Lower leg skin (tissue), 4 donors: ENCODE results near the gene LTC4S. TPM values are rescaled to one million over a fixed set of nuclear protein-coding genes. Genes with fewer than 3 reads are reported as not detected.
A peak's percentile ranks its signal among the peaks of the same experiment; 100 is the strongest.

ENCODE experiments used
- DNase-seq, 2 donors: peaks; one replicate each; pipeline ENCODE4 v3.0.0-alpha.2; 2019; ENCODE audit warnings: low spot score in 2 of 2
- H3K4me3 ChIP-seq: fragments of 200-600 bp; sonication (generic); 2 replicates; pipeline ENCODE4 v1.5.1; 2017; ENCODE audit warnings: mild to moderate bottlenecking, low read depth; ENCODE audit not compliant: poor library complexity, severe bottlenecking
- CTCF ChIP-seq, 3 donors: fragments of 450-650 bp; IDR thresholded peaks; one replicate each; pipeline ENCODE4 v1.5.1; 2016; ENCODE audit warnings: antibody characterized with exemption in 3 of 3, mild to moderate bottlenecking in 3 of 3, moderate library complexity in 2 of 3
- POLR2A ChIP-seq, 2 donors: fragments of 450-650 bp; IDR thresholded peaks; one replicate each; pipeline ENCODE4 v1.6.1; 2016 to 2017; ENCODE audit warnings: antibody characterized with exemption in 2 of 2, mild to moderate bottlenecking in 1 of 2, moderate library complexity in 1 of 2
- WGBS, 2 donors: methylation state at CpG; one replicate each; pipeline ENCODE4 v1.1.5; 2018; 5-methylcytosine and 5-hydroxymethylcytosine counted together
- intact Hi-C: fragments of 100-400 bp; cut with DNase I; formaldehyde crosslinking; loops from one replicate; pipeline ENCODE4 v1.15.0; 2023; ENCODE audit warnings: low total_unique reads
- total RNA-seq, 4 donors: library from RNA; depleted of rRNA; stranded (reverse); fragments of >200 nt; gene quantifications; one replicate each; pipeline ENCODE4 v1.1.0, GENCODE V29; 2016

Gene LTC4S
- total RNA-seq, 4 donors from 2014 or later, result 3.5 to 14.8 (median 9.6) TPM

- peak overlapping the region; percentile 98 for H3K4me3 ChIP-seq
- TF ChIP-seq POLR2A (IDR thresholded peaks at IDR 0.05) (peak in 1 of 2 donors; percentile 29), CTCF (IDR thresholded peaks at IDR 0.05) (no peak)
- DNase-seq, result peak; percentile 95 to 99
- WGBS, 2 donors, result 0% methylated on average over 29 to 35 of the region's 54 CpGs
- intact Hi-C loops, result no loop called here
Observed at GRCh38 chr5:179821298-179822058, 27.7 kb downstream of the LTC4S start.

DNA sequence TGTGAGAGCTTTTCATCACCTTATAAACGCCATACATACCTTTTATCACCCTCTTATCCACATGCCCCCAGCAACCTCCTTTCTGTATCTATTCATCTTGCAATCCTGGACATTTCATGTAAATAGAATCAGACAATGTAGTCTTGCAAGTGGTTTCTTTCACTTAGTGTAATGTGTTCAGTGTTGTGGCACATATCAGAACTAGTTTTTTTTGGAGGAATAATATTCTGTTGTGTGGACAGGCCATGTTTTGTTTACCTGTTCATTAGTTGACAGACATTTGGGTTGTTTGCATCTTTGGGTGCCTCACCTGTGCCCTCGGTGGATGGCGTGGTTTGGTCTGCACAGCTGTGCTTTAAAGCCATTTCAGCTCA, 28.3 kb downstream of the LTC4S start:
- DNase-seq, result no peak
- 43 to 50% methylated on average over 3 of the region's 3 CpGs for WGBS, 2 donors
- intact Hi-C loops, result no loop called here
- no peak overlapping the region for H3K4me3 ChIP-seq
- TF ChIP-seq CTCF (IDR thresholded peaks at IDR 0.05) (no peak), POLR2A (IDR thresholded peaks at IDR 0.05) (no peak)

DNA sequence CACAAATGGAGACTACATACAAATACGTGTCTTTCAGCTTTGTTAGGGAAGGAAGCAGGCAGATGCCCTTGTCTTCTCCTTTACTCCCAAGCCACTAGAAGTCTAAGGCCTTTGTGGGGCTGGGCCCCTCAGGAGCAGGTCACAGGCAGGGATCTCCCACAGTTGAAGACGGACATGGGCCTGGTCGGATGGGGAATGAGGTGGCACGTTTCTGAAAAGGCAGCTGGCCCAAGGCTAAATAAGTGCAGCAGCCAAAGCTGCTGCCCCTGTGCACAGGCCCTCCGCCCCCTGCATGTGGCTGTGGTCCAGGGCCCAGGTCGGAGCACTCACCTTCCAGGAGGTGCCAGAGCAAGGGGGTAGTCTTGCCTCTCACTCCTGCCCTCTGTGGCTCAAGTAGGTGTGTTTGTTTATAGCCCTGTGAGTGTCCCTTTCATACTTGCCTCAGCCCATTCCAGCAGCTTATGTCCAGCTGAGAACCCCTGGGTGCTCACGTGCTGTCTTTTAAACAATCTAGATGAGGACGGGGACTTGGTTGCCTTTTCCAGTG, 28.7 kb downstream of the LTC4S start:
- TF ChIP-seq POLR2A (IDR thresholded peaks at IDR 0.05), result no peak
- TF ChIP-seq CTCF (IDR thresholded peaks at IDR 0.05), result no peak
- intact Hi-C loops, result no loop called here
- H3K4me3 ChIP-seq, result no peak overlapping the region
- DNase-seq, result no peak
- 28 to 36% methylated on average over 8 of the region's 8 CpGs for WGBS, 2 donors

DNA sequence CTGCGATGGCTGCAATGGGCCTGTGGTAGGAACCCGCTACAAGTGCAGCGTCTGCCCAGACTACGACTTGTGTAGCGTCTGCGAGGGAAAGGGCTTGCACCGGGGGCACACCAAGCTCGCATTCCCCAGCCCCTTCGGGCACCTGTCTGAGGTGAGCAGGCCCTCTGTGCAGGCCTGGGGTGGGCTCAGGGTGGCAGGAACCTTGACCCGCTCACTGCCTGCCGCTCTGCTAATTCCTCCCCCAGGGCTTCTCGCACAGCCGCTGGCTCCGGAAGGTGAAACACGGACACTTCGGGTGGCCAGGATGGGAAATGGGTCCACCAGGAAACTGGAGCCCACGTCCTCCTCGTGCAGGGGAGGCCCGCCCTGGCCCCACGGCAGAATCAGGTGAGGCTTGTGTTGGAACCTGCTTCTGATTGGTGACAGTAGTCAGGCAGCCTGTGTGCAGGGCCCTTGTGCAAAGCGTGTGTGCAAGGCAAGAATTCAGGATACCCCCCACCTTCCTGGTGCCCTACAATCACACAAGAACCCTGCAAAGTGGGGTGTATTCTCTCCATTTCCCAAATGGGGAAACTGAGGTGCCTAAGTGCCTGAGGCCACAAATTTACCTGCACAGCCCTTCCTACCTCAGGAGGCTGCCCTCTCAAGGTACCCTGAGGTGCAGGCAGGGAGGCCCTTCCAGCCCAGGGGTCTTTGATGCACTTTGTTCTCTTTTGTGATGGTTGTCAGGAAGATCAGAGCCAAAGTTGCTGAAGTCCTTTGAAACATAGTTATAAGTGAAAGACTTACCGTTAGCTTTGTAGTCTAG, 30.4 kb downstream of the LTC4S start:
- H3K4me3 ChIP-seq, result no peak overlapping the region
- no peak for DNase-seq
- intact Hi-C loops, result no loop called here
- no peak for TF ChIP-seq POLR2A (IDR thresholded peaks at IDR 0.05)
- no peak for TF ChIP-seq CTCF (IDR thresholded peaks at IDR 0.05)
- WGBS, 2 donors, result 86 to 89% methylated on average over 12 to 22 of the region's 22 CpGs

- intact Hi-C loops, result no loop called here
- H3K4me3 ChIP-seq, result no peak overlapping the region
- 82 to 85% methylated on average over 3 of the region's 3 CpGs for WGBS, 2 donors
- TF ChIP-seq POLR2A (IDR thresholded peaks at IDR 0.05) (no peak), CTCF (IDR thresholded peaks at IDR 0.05) (no peak)
- no peak for DNase-seq
Observed at GRCh38 chr5:179824745-179825112, 30.9 kb downstream of the LTC4S start.
